Uterus (tissue), 4 donors: ENCODE measurements around the gene CTDSP2. TPM values are rescaled to one million over a fixed set of nuclear protein-coding genes. Genes with fewer than 3 reads are reported as not detected.
A peak's percentile ranks its signal among the peaks of the same experiment; 100 is the strongest.

ENCODE experiments used
- DNase-seq, 2 donors: peaks; one replicate each; pipeline ENCODE4 v3.0.0-alpha.2; 2019 to 2020
- H3K27ac ChIP-seq, 2 donors: fragments of 200-600 bp; sonication (generic); 1 replicate in 1 of 2; 2 replicates in 1 of 2; pipeline ENCODE4 v1.5.1; 2016 to 2018
- H3K27me3 ChIP-seq, 2 donors: fragments of 200-600 bp; sonication (generic); one replicate each; pipeline ENCODE4 v1.5.1; 2018 to 2019; ENCODE audit warnings: control low read depth in 1 of 2
- H3K36me3 ChIP-seq, 2 donors: fragments of 200-600 bp; sonication (generic); one replicate each; pipeline ENCODE4 v1.5.1; 2019; ENCODE audit warnings: control low read depth in 1 of 2
- H3K4me1 ChIP-seq, 2 donors: fragments of 200-600 bp; sonication (generic); one replicate each; pipeline ENCODE4 v1.5.1; 2018 to 2019; ENCODE audit warnings: control low read depth in 1 of 2
- H3K4me3 ChIP-seq, 2 donors: fragments of 200-600 bp; sonication (generic); 1 replicate in 1 of 2; 2 replicates in 1 of 2; pipeline ENCODE4 v1.5.1; 2018 to 2019; ENCODE audit warnings: mild to moderate bottlenecking in 1 of 2
- H3K9me3 ChIP-seq, 2 donors: fragments of 200-600 bp; sonication (generic); one replicate each; pipeline ENCODE4 v1.5.1; 2019; ENCODE audit warnings: control low read depth in 1 of 2
- POLR2A ChIP-seq, 2 donors: fragments of 450-650 bp; IDR thresholded peaks; one replicate each; pipeline ENCODE4 v1.6.1; 2016; ENCODE audit warnings: antibody characterized with exemption in 2 of 2, mild to moderate bottlenecking in 1 of 2, moderate library complexity in 1 of 2
- intact Hi-C: fragments of 100-400 bp; cut with DNase I; formaldehyde crosslinking; loops from one replicate; pipeline ENCODE4 v1.15.1; 2023; ENCODE audit warnings: low total_unique reads
- total RNA-seq, 4 donors: library from RNA; depleted of rRNA in 3 of 4; stranded (reverse); fragments of >200 nt in 3 of 4; gene quantifications; one replicate each; pipeline versions ENCODE4 v1.1.0 to v1.2.4, GENCODE V29; 2014 to 2023
- TF ChIP-seq, protein P1 (sequence below), 4 experiments: fragments of 200-600 bp in 2 of 4; fragments of 450-650 bp in 2 of 4; sonication (generic) in 2 of 4; IDR thresholded peaks; one replicate each; pipeline ENCODE4 v1.5.1; 2016 to 2019; ENCODE audit warnings: antibody characterized with exemption in 4 of 4, mild to moderate bottlenecking in 2 of 4, moderate library complexity in 1 of 4
- donor health status: DM: yes; HTN: yes; CAD: no.

CTDSP2 gene
- total RNA-seq, 4 donors from 2014 or later, result 66.2 to 212 (median 90.9) TPM

DNA sequence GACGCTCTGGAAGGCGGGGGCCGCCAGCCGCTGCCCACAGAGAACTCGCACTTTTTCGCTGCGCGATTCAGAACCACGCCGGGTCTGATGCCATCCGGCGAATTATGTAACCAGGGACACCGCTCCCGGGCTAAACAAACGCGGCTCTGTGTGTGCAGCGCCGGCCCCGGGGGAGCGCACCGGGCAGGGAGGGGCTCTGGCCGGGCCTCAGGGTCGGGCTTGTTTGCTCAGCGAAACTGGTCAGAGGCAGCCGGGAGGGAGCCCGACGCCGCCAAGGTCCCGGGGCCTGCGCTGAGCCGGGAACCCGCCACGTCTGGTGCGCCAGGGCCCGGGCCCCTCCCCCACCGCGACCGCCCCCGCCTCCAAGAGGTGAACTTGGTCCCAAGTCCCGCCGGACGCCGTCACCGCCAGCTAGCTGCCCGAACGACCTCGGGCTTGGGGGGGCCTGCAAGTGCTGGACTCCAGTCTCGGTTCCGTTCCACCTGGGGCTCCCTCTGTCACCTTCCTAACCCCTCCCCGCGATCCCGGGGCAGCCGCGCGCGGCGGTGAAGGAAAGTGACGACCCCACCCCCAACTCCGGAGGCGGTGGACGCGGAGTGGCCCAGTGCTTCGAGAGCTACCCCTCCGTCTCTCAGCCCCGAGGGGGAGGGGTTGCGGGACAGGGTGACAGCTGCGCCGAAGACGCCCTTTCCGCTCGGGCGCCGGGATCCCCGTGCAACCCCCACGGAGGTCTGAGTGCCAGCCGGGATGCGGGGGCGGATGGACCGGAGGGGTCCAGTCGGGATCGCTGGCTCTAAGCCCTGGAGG is 848 bp downstream of the CTDSP2 start:
- peak; percentile 71 to 73 for DNase-seq
- intact Hi-C loops, result no loop called here
- TF ChIP-seq, protein P1, sequence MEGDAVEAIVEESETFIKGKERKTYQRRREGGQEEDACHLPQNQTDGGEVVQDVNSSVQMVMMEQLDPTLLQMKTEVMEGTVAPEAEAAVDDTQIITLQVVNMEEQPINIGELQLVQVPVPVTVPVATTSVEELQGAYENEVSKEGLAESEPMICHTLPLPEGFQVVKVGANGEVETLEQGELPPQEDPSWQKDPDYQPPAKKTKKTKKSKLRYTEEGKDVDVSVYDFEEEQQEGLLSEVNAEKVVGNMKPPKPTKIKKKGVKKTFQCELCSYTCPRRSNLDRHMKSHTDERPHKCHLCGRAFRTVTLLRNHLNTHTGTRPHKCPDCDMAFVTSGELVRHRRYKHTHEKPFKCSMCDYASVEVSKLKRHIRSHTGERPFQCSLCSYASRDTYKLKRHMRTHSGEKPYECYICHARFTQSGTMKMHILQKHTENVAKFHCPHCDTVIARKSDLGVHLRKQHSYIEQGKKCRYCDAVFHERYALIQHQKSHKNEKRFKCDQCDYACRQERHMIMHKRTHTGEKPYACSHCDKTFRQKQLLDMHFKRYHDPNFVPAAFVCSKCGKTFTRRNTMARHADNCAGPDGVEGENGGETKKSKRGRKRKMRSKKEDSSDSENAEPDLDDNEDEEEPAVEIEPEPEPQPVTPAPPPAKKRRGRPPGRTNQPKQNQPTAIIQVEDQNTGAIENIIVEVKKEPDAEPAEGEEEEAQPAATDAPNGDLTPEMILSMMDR (IDR thresholded peaks at IDR 0.05), result no peak
- peak in 1 of 2 donors; percentile 8 for TF ChIP-seq POLR2A (IDR thresholded peaks at IDR 0.05)

DNA sequence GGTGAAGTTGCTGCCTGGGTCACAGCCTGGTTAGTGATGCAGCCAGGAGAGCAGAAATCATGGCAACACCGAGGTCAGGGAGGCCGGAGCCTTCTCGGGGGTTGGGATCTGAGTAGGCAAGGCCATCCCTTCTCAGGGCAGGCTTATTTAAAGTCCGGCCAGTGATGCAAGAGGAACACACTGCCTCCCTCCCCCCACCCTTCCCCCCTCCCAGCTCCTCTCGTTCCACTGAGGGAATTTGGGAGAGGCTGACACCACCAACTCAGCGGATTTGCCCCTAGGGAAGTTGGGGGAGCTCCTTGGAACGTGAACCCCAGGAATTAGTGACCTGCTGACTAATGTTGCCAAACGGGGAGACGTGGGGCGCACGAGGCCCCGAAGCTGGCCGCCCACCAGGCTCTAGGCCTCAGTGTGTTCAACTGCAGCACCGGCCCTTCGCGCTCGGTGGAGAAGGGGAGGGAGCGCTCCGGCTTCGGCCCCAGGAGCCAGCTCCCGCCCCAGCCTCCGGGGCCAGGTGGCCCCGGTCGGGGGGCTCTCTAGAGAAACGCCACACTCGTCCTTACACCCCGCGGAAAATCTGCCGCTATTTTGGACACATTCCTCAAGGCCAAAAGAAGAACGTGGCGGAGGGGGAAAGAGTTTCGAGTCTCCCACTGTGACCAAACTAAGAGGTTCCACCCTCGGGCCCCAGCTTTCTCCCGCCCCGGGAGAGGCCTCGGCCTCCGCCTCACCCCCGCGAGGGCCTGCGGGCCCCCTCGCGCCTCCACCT is 1.6 kb downstream of the CTDSP2 start:
- Histone ChIP-seq H3K4me3 (peak overlapping the region; percentile 77 to 98), H3K36me3 (no peaks in the 10 kb centered on the region), H3K9me3 (no peaks in the 10 kb centered on the region), H3K27me3 (no peaks in the 10 kb centered on the region), H3K4me1 (peaks cover 5 to 21% of the 10 kb centered on the region in 2 donors), H3K27ac (peak overlapping the region; percentile 96 to 100)
- peak in 1 of 2 donors; percentile 40 for TF ChIP-seq POLR2A (IDR thresholded peaks at IDR 0.05)
- TF ChIP-seq, protein P1 (IDR thresholded peaks at IDR 0.05), result no peak
- DNase-seq, result peak; percentile 84 to 86
- intact Hi-C loops, result loop anchor here (5.0 kb wide), 1 partner anchor 52 kb away; no protein-coding TSS in a partner anchor

More for the DNA sequence above, 848 bp downstream of the CTDSP2 start:
- peaks cover 2 to 18% of the 10 kb centered on the region in 2 donors for H3K4me1 ChIP-seq
- no peaks in the 10 kb centered on the region for H3K9me3 ChIP-seq
- H3K36me3 ChIP-seq, result no peaks in the 10 kb centered on the region
- H3K27ac ChIP-seq, result peak overlapping the region; percentile 96 to 100
- no peaks in the 10 kb centered on the region for H3K27me3 ChIP-seq
- peak overlapping the region; percentile 77 to 98 for H3K4me3 ChIP-seq

DNA sequence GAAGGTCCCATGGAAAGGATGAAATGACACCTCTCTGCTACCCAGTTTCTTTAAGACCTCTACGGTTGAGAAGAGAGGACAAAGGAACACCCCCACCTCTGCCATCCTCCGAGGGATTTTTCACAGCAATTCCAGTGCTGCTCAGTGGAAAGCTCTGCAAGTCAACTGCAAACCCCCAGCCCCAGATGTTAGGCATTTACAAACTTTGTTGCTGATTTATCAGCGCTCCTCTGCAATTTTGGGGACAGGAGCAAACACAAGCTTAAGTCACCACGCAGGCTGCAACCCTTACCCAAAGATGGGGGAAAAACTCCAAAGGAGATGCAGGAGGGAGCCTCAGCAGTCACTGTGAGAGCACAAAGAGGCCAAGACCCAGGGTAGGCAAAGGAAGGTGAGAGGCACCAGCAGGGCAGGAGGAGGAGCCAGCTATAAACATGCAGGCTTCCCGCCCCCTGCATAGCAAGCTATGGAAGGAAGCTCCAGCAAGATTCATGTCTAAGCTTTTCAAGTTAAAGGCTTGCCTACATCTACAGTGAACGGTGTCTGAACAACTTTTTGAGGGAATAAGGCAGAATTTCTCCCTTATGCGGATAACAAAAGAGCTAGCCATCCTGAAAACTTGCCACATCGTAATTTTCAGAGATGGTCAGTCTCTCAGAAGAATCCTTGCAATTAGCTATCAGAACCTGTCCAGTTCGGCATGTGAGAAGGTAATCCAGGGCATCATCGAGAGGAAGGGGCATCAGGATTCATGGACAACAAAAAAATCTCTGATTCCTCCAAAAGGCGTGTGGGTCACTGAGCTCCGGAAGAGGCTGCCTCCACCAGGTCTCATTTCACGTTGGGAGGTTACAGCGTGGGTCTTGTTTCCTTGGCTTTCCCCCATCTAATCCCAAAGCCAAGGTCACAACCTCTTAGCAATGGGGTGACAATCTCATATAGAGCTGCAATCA is 3.9 kb downstream of the CTDSP2 start:
- no peaks in the 10 kb centered on the region for H3K36me3 ChIP-seq
- peak overlapping the region; percentile 96 to 100 for H3K27ac ChIP-seq
- H3K4me3 ChIP-seq, result peak overlapping the region; percentile 13 to 98
- intact Hi-C loops, result loop anchor here (5.0 kb wide), 1 partner anchor 55 kb away; no protein-coding TSS in a partner anchor
- H3K9me3 ChIP-seq, result no peaks in the 10 kb centered on the region
- DNase-seq, result no peak
- peaks cover 11 to 42% of the 10 kb centered on the region in 2 donors for H3K4me1 ChIP-seq
- H3K27me3 ChIP-seq, result no peaks in the 10 kb centered on the region
- TF ChIP-seq POLR2A (IDR thresholded peaks at IDR 0.05), result no peak
- TF ChIP-seq, protein P1 (IDR thresholded peaks at IDR 0.05), result no peak

DNA sequence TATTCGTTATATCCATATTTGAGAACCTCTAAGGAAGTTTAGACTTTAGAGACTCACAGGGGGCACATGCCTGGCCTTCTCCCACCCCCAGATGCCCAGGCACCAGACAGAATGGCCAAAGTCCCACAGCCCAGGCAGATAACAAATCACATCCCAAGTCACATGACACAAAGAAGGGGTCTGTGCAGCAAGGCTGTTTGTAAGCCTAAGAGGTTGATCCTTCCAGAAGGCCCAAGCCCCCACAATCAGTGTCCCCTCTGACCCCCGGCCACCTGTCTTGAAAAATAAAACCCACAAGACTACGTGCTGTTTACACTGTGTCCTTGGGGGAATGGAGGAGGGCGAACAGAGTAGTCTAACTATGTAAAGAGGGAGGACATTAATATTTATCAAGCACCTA is 5.1 kb downstream of the CTDSP2 start:
- Histone ChIP-seq H3K4me3 (peak overlapping the region in 1 of 2 donors; percentile 98), H3K4me1 (peaks cover 15 to 46% of the 10 kb centered on the region in 2 donors), H3K9me3 (no peaks in the 10 kb centered on the region), H3K27me3 (no peaks in the 10 kb centered on the region), H3K27ac (peak overlapping the region; percentile 10 to 96), H3K36me3 (no peaks in the 10 kb centered on the region)
- intact Hi-C loops, result loop anchor here (5.0 kb wide), 1 partner anchor 56 kb away; no protein-coding TSS in a partner anchor
- DNase-seq, result no peak
- no peak for TF ChIP-seq POLR2A (IDR thresholded peaks at IDR 0.05)
- TF ChIP-seq, protein P1 (IDR thresholded peaks at IDR 0.05), result no peak
